Measurements from ENCODE around the gene EFNA5. TPM values are rescaled to one million over a fixed set of nuclear protein-coding genes. Genes with fewer than 3 reads are reported as not detected.

EFNA5 gene
- polyA plus RNA-seq, 1 of the 3 experiments (the other 2 are of a cell fraction), result 0.81 TPM

GRCh38 chr5:107590686-107591085, 80.1 kb downstream of the EFNA5 start:
- Histone ChIP-seq H3K79me2 (ENCODE audit: insufficient read depth) (no peaks in the 10 kb centered on the region), H3K27ac (ENCODE audit: low read depth in 2 of 2, low read length in 1 of 2) (no peak overlapping the region), H3K9me3 (no peaks in the 10 kb centered on the region), H3F3A (replicated peaks; ENCODE audit: insufficient read depth) (no peaks in the 10 kb centered on the region), H3K4me3 (ENCODE audit: low read depth in 2 of 2, low read length in 1 of 2) (no peak overlapping the region), H3K4me2 (no peak overlapping the region), H4K20me1 (ENCODE audit: insufficient read depth) (no peaks in the 10 kb centered on the region), H3K4me1 (ENCODE audit: control insufficient read depth in 1 of 2, insufficient read depth in 2 of 2, low read depth in 1 of 2, low read length in 1 of 2) (peaks cover 0 to 15% of the 10 kb centered on the region in 2 experiments; a peak in 2 of 4 replicates), H2AFZ (ENCODE audit: low read depth) (no peak overlapping the region), H3K36me3 (replicated peaks in 1 of 2; ENCODE audit: control insufficient read depth in 1 of 2, insufficient read depth in 2 of 2, low read length in 1 of 2) (no peaks in the 10 kb centered on the region), H3K9ac (no peak overlapping the region), H3K27me3 (ENCODE audit: insufficient read depth) (no peaks in the 10 kb centered on the region), H3K9me2 (no peaks in the 10 kb centered on the region)
- ChIA-PET POLR2A (no interaction called here), CTCF (interaction anchor here (0.8 to 1.1 kb wide), 3 partner anchors 10 to 671 kb away, joined by 3 read pairs; no protein-coding TSS in a partner anchor)
- no peak for DNase-seq
- 93% methylated on average over 1 of the region's 1 CpG for WGBS (ENCODE audit: low lambda C conversion rate)
- TF ChIP-seq, protein P1, sequence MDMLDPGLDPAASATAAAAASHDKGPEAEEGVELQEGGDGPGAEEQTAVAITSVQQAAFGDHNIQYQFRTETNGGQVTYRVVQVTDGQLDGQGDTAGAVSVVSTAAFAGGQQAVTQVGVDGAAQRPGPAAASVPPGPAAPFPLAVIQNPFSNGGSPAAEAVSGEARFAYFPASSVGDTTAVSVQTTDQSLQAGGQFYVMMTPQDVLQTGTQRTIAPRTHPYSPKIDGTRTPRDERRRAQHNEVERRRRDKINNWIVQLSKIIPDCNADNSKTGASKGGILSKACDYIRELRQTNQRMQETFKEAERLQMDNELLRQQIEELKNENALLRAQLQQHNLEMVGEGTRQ (IDR thresholded peaks at IDR 0.05; ENCODE audit: borderline replicate concordance, low read depth, low read length), result no peak
- TF ChIP-seq EP300 (IDR thresholded peaks at IDR 0.05; ENCODE audit: borderline replicate concordance in 1 of 2, low read depth in 1 of 2, low read length in 1 of 2), result no peak
- TF ChIP-seq FOSL2 (IDR thresholded peaks at IDR 0.05; ENCODE audit: borderline replicate concordance, low read depth), result no peak
- TF ChIP-seq POLR2AphosphoS5 (IDR thresholded peaks at IDR 0.05; ENCODE audit: low read depth, low read length), result no peak
- no peak for TF ChIP-seq SMC3 (IDR thresholded peaks at IDR 0.05; ENCODE audit: low read depth, low read length)
- TF ChIP-seq, protein P2, sequence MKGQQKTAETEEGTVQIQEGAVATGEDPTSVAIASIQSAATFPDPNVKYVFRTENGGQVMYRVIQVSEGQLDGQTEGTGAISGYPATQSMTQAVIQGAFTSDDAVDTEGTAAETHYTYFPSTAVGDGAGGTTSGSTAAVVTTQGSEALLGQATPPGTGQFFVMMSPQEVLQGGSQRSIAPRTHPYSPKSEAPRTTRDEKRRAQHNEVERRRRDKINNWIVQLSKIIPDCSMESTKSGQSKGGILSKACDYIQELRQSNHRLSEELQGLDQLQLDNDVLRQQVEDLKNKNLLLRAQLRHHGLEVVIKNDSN (IDR thresholded peaks at IDR 0.05; ENCODE audit: borderline replicate concordance, low read depth), result no peak
- TF ChIP-seq YY1 (IDR thresholded peaks at IDR 0.05; ENCODE audit: low read depth), result no peak
- TF ChIP-seq, protein P3, sequence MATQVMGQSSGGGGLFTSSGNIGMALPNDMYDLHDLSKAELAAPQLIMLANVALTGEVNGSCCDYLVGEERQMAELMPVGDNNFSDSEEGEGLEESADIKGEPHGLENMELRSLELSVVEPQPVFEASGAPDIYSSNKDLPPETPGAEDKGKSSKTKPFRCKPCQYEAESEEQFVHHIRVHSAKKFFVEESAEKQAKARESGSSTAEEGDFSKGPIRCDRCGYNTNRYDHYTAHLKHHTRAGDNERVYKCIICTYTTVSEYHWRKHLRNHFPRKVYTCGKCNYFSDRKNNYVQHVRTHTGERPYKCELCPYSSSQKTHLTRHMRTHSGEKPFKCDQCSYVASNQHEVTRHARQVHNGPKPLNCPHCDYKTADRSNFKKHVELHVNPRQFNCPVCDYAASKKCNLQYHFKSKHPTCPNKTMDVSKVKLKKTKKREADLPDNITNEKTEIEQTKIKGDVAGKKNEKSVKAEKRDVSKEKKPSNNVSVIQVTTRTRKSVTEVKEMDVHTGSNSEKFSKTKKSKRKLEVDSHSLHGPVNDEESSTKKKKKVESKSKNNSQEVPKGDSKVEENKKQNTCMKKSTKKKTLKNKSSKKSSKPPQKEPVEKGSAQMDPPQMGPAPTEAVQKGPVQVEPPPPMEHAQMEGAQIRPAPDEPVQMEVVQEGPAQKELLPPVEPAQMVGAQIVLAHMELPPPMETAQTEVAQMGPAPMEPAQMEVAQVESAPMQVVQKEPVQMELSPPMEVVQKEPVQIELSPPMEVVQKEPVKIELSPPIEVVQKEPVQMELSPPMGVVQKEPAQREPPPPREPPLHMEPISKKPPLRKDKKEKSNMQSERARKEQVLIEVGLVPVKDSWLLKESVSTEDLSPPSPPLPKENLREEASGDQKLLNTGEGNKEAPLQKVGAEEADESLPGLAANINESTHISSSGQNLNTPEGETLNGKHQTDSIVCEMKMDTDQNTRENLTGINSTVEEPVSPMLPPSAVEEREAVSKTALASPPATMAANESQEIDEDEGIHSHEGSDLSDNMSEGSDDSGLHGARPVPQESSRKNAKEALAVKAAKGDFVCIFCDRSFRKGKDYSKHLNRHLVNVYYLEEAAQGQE (IDR thresholded peaks at IDR 0.05; ENCODE audit: low read depth, low read length), result no peak
- no peak for TF ChIP-seq MEF2A (IDR thresholded peaks at IDR 0.05; ENCODE audit: borderline replicate concordance, low read depth)
- TF ChIP-seq, protein P4, sequence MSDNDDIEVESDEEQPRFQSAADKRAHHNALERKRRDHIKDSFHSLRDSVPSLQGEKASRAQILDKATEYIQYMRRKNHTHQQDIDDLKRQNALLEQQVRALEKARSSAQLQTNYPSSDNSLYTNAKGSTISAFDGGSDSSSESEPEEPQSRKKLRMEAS (IDR thresholded peaks at IDR 0.05; ENCODE audit: low read depth), result no peak
- no peak for TF ChIP-seq NFIC (IDR thresholded peaks at IDR 0.05; ENCODE audit: borderline replicate concordance)
- no peak for TF ChIP-seq CHD2 (IDR thresholded peaks at IDR 0.05; ENCODE audit: low read length, partially characterized antibody)
- no peak for TF ChIP-seq EZH2phosphoT487 (IDR thresholded peaks at IDR 0.05; ENCODE audit: borderline replicate concordance, low read depth)

All from SK-N-SH (cell line).